GM18517 (cell line): ENCODE data around the gene HSPA5.
"Not testable (repeated sequence)": the region's sequence is repeated elsewhere in the genome, so short reads cannot be mapped to it uniquely, and the experiment has no call there.

Experiments used
- ATAC-seq: cut with Tn5 transposase; IDR thresholded peaks from one replicate; pipeline ENCODE4 v1.9.1; 2021; ENCODE audit warnings: mild to moderate bottlenecking, moderate library complexity; ENCODE audit not compliant: unreplicated experiment

Gene HSPA5

GRCh38 chr9:125243792-125244260, 2.7 kb upstream of the HSPA5 start:
- ATAC-seq: no peak

GRCh38 chr9:125241863-125242739, 958 bp upstream of the HSPA5 start:
- ATAC-seq: peak; percentile 31

GRCh38 chr9:125240649-125240999, 519 bp downstream of the HSPA5 start:
- peak; percentile 14 for ATAC-seq

GRCh38 chr9:125239631-125240597, 1.2 kb downstream of the HSPA5 start:
- ATAC-seq: no peak

- ATAC-seq: no peak
Measured at GRCh38 chr9:125238915-125239446, 2.2 kb downstream of the HSPA5 start.

- ATAC-seq: no peak
Measured at GRCh38 chr9:125238127-125238914, 2.8 kb downstream of the HSPA5 start.

GRCh38 chr9:125236520-125237159, 4.5 kb downstream of the HSPA5 start:
- ATAC-seq: not testable (repeated sequence)

- ATAC-seq: no peak
Measured at GRCh38 chr9:125235804-125236519, 5.2 kb downstream of the HSPA5 start.

- ATAC-seq: not testable (repeated sequence)
Measured at GRCh38 chr9:125234099-125234498, 7.0 kb downstream of the HSPA5 start.

- no peak for ATAC-seq
Measured at GRCh38 chr9:125233678-125234077, 7.5 kb downstream of the HSPA5 start.

GRCh38 chr9:125227761-125228160, 13.4 kb downstream of the HSPA5 start:
- no peak for ATAC-seq

- ATAC-seq: not testable (repeated sequence)
Measured at GRCh38 chr9:125224858-125225257, 16.3 kb downstream of the HSPA5 start.

GRCh38 chr9:125218621-125219020, 22.5 kb downstream of the HSPA5 start:
- ATAC-seq: no peak

GRCh38 chr9:125214186-125214585, 27.0 kb downstream of the HSPA5 start:
- no peak for ATAC-seq

- ATAC-seq: no peak
Measured at GRCh38 chr9:125204477-125204876, 36.7 kb downstream of the HSPA5 start.

GRCh38 chr9:125202846-125203618, 38.1 kb downstream of the HSPA5 start:
- ATAC-seq: no peak

GRCh38 chr9:125200216-125201047, 40.7 kb downstream of the HSPA5 start, which contains the start of gene RABEPK:
Gene RABEPK (plus strand): TSS chr9:125200542. CDS start chr9:125203014, 2,472 bp downstream.
- ATAC-seq: peak; percentile 88
